Measurements from ENCODE around the gene SMPX.

The SMPX gene

GRCh38 chrX:21757960-21758359 is at the start of gene SMPX:
Gene SMPX (minus strand): TSS chrX:21758116. CDS start chrX:21754290, 3,826 bp downstream.
- Histone ChIP-seq H3K4me1 (no peaks in the 10 kb centered on the region), H3K9me3 (no peaks in the 10 kb centered on the region), H3K4me3 (peak within 1 kb of the TSS; percentile 27 to 29), H3K27me3 (no peaks in the 10 kb centered on the region), H3K36me3 (no peaks in the 10 kb centered on the region), H3K27ac (peak within 1 kb of the TSS in 1 of 2 donors; percentile 22)
- intact Hi-C loops (cut with DNase I; ENCODE audit: low total_unique reads): no loop called here
- no peak for TF ChIP-seq CTCF (IDR thresholded peaks at IDR 0.05)
- DNase-seq: no peak

GRCh38 chrX:21806691-21807090 is 48.8 kb upstream of the SMPX start:
- Histone ChIP-seq H3K4me1 (peaks cover 0 to 10% (median 0%) of the 10 kb centered on the region in 4 donors), H3K9me3 (peaks cover 0 to 4% (median 0%) of the 10 kb centered on the region in 3 donors), H3K27ac (no peak overlapping the region), H3K36me3 (no peaks in the 10 kb centered on the region), H3K27me3 (no peaks in the 10 kb centered on the region), H3K4me3 (no peak overlapping the region)
- intact Hi-C loops (cut with DNase I; ENCODE audit: low total_unique reads): no loop called here
- no peak for TF ChIP-seq CTCF (IDR thresholded peaks at IDR 0.05)
- no peak for DNase-seq

GRCh38 chrX:21802839-21803238 is 44.9 kb upstream of the SMPX start:
- no peaks in the 10 kb centered on the region for H3K27me3 ChIP-seq
- intact Hi-C loops (cut with DNase I; ENCODE audit: low total_unique reads): no loop called here
- no peak overlapping the region for H3K4me3 ChIP-seq
- H3K4me1 ChIP-seq: peaks cover 0 to 40% (median 12%) of the 10 kb centered on the region in 4 donors
- H3K9me3 ChIP-seq: no peaks in the 10 kb centered on the region
- no peak overlapping the region for H3K27ac ChIP-seq
- no peaks in the 10 kb centered on the region for H3K36me3 ChIP-seq
- DNase-seq: no peak
- no peak for TF ChIP-seq CTCF (IDR thresholded peaks at IDR 0.05)

GRCh38 chrX:21802054-21802670 is 44.2 kb upstream of the SMPX start:
- no peaks in the 10 kb centered on the region for H3K27me3 ChIP-seq
- intact Hi-C loops (cut with DNase I; ENCODE audit: low total_unique reads): no loop called here
- H3K9me3 ChIP-seq: no peaks in the 10 kb centered on the region
- H3K4me1 ChIP-seq: peaks cover 0 to 40% (median 12%) of the 10 kb centered on the region in 4 donors
- H3K4me3 ChIP-seq: no peak overlapping the region
- H3K27ac ChIP-seq: no peak overlapping the region
- TF ChIP-seq CTCF (IDR thresholded peaks at IDR 0.05): no peak
- no peak for DNase-seq
- no peaks in the 10 kb centered on the region for H3K36me3 ChIP-seq

- TF ChIP-seq CTCF (IDR thresholded peaks at IDR 0.05): no peak
- intact Hi-C loops (cut with DNase I; ENCODE audit: low total_unique reads): no loop called here
- H3K27ac ChIP-seq: peak overlapping the region; percentile 41
Measured at GRCh38 chrX:21800344-21800770, 42.4 kb upstream of the SMPX start.

More at GRCh38 chrX:21800344-21800770, 42.4 kb upstream of the SMPX start:
- no peaks in the 10 kb centered on the region for H3K36me3 ChIP-seq
- no peaks in the 10 kb centered on the region for H3K9me3 ChIP-seq
- H3K4me3 ChIP-seq: no peak overlapping the region
- peaks cover 0 to 40% (median 12%) of the 10 kb centered on the region in 4 donors for H3K4me1 ChIP-seq
- no peak for DNase-seq
- no peaks in the 10 kb centered on the region for H3K27me3 ChIP-seq

Data from tibial artery (tissue), 4 donors.